Uterus (tissue), 4 donors: ENCODE data around the gene NAT9. TPM values are rescaled to one million over a fixed set of nuclear protein-coding genes. Genes with fewer than 3 reads are reported as not detected.

ENCODE experiments used
- DNase-seq, 2 donors: peaks; one replicate each; pipeline ENCODE4 v3.0.0-alpha.2; 2019 to 2020
- H3K27ac ChIP-seq, 2 donors: fragments of 200-600 bp; sonication (generic); 1 replicate in 1 of 2; 2 replicates in 1 of 2; pipeline ENCODE4 v1.5.1; 2016 to 2018
- H3K27me3 ChIP-seq, 2 donors: fragments of 200-600 bp; sonication (generic); one replicate each; pipeline ENCODE4 v1.5.1; 2018 to 2019; ENCODE audit warnings: control low read depth in 1 of 2
- H3K36me3 ChIP-seq, 2 donors: fragments of 200-600 bp; sonication (generic); one replicate each; pipeline ENCODE4 v1.5.1; 2019; ENCODE audit warnings: control low read depth in 1 of 2
- H3K4me1 ChIP-seq, 2 donors: fragments of 200-600 bp; sonication (generic); one replicate each; pipeline ENCODE4 v1.5.1; 2018 to 2019; ENCODE audit warnings: control low read depth in 1 of 2
- H3K4me3 ChIP-seq, 2 donors: fragments of 200-600 bp; sonication (generic); 1 replicate in 1 of 2; 2 replicates in 1 of 2; pipeline ENCODE4 v1.5.1; 2018 to 2019; ENCODE audit warnings: mild to moderate bottlenecking in 1 of 2
- H3K9me3 ChIP-seq, 2 donors: fragments of 200-600 bp; sonication (generic); one replicate each; pipeline ENCODE4 v1.5.1; 2019; ENCODE audit warnings: control low read depth in 1 of 2
- CTCF ChIP-seq, 4 experiments: fragments of 200-600 bp in 2 of 4; fragments of 450-650 bp in 2 of 4; sonication (generic) in 2 of 4; IDR thresholded peaks; one replicate each; pipeline ENCODE4 v1.5.1; 2016 to 2019; ENCODE audit warnings: antibody characterized with exemption in 4 of 4, mild to moderate bottlenecking in 2 of 4, moderate library complexity in 1 of 4
- POLR2A ChIP-seq, 2 donors: fragments of 450-650 bp; IDR thresholded peaks; one replicate each; pipeline ENCODE4 v1.6.1; 2016; ENCODE audit warnings: antibody characterized with exemption in 2 of 2, mild to moderate bottlenecking in 1 of 2, moderate library complexity in 1 of 2
- intact Hi-C: fragments of 100-400 bp; cut with DNase I; formaldehyde crosslinking; loops from one replicate; pipeline ENCODE4 v1.15.1; 2023; ENCODE audit warnings: low total_unique reads
- total RNA-seq, 4 donors: library from RNA; depleted of rRNA in 3 of 4; stranded (reverse); fragments of >200 nt in 3 of 4; gene quantifications; one replicate each; pipeline versions ENCODE4 v1.1.0 to v1.2.4, GENCODE V29; 2014 to 2023
- donor health status: DM: yes; HTN: yes; CAD: no.

NAT9 gene
- total RNA-seq, 4 donors from 2014 or later: 5.4 to 53.3 (median 33.9) TPM

- Histone ChIP-seq H3K4me3 (no peak overlapping the region), H3K27me3 (no peaks in the 10 kb centered on the region), H3K36me3 (no peaks in the 10 kb centered on the region), H3K4me1 (no peaks in the 10 kb centered on the region), H3K9me3 (no peaks in the 10 kb centered on the region), H3K27ac (peak overlapping the region in 1 of 2 donors; percentile 8)
- no peak for DNase-seq
- intact Hi-C loops: no loop called here
- TF ChIP-seq POLR2A (IDR thresholded peaks at IDR 0.05) (no peak), CTCF (IDR thresholded peaks at IDR 0.05) (no peak)
Measured at GRCh38 chr17:74804683-74805082, 28.5 kb upstream of the NAT9 start.

GRCh38 chr17:74803971-74804370, 27.8 kb upstream of the NAT9 start:
- DNase-seq: no peak
- no peaks in the 10 kb centered on the region for H3K4me1 ChIP-seq
- peak overlapping the region in 1 of 2 donors; percentile 8 for H3K27ac ChIP-seq
- intact Hi-C loops: no loop called here
- no peaks in the 10 kb centered on the region for H3K36me3 ChIP-seq
- TF ChIP-seq POLR2A (IDR thresholded peaks at IDR 0.05) (no peak), CTCF (IDR thresholded peaks at IDR 0.05) (no peak)
- H3K9me3 ChIP-seq: no peaks in the 10 kb centered on the region
- no peaks in the 10 kb centered on the region for H3K27me3 ChIP-seq
- H3K4me3 ChIP-seq: no peak overlapping the region

- H3K4me1 ChIP-seq: no peaks in the 10 kb centered on the region
- H3K27ac ChIP-seq: peak overlapping the region in 1 of 2 donors; percentile 8
- no peak for TF ChIP-seq POLR2A (IDR thresholded peaks at IDR 0.05)
- TF ChIP-seq CTCF (IDR thresholded peaks at IDR 0.05): no peak
- no peaks in the 10 kb centered on the region for H3K36me3 ChIP-seq
- intact Hi-C loops: no loop called here
- H3K27me3 ChIP-seq: no peaks in the 10 kb centered on the region
- no peaks in the 10 kb centered on the region for H3K9me3 ChIP-seq
- H3K4me3 ChIP-seq: no peak overlapping the region
- peak; percentile 25 to 30 for DNase-seq
Measured at GRCh38 chr17:74803388-74803930, 27.3 kb upstream of the NAT9 start.

- TF ChIP-seq POLR2A (IDR thresholded peaks at IDR 0.05) (no peak), CTCF (IDR thresholded peaks at IDR 0.05) (no peak)
- no peaks in the 10 kb centered on the region for H3K36me3 ChIP-seq
- no peaks in the 10 kb centered on the region for H3K27me3 ChIP-seq
- intact Hi-C loops: no loop called here
- no peak for DNase-seq
- no peak overlapping the region for H3K4me3 ChIP-seq
- no peaks in the 10 kb centered on the region for H3K4me1 ChIP-seq
- no peaks in the 10 kb centered on the region for H3K9me3 ChIP-seq
- H3K27ac ChIP-seq: no peak overlapping the region
Measured at GRCh38 chr17:74801896-74802295, 25.8 kb upstream of the NAT9 start.

GRCh38 chr17:74800531-74800930, 24.4 kb upstream of the NAT9 start:
- no peak overlapping the region for H3K27ac ChIP-seq
- H3K27me3 ChIP-seq: no peaks in the 10 kb centered on the region
- no peaks in the 10 kb centered on the region for H3K9me3 ChIP-seq
- H3K4me3 ChIP-seq: no peak overlapping the region
- intact Hi-C loops: no loop called here
- no peaks in the 10 kb centered on the region for H3K4me1 ChIP-seq
- TF ChIP-seq POLR2A (IDR thresholded peaks at IDR 0.05) (no peak), CTCF (IDR thresholded peaks at IDR 0.05) (no peak)
- no peak for DNase-seq
- no peaks in the 10 kb centered on the region for H3K36me3 ChIP-seq
